ENCODE results near the gene SH3GL3.

GRCh38 chr15:83585601-83586335 lies 138.6 kb downstream of the SH3GL3 start:
- TF ChIP-seq POLR2A (IDR thresholded peaks at IDR 0.05) (no peak), CTCF (IDR thresholded peaks at IDR 0.05) (no peak)

Measured in Peyer's patch (tissue), 4 donors.